Fibroblast of lung (primary cell): Measurements from ENCODE around the gene PGLYRP4. TPM values are rescaled to one million over a fixed set of nuclear protein-coding genes. Genes with fewer than 3 reads are reported as not detected.

Experiments
- DNase-seq, 2 donors: peaks; one replicate each; pipeline versions ENCODE4 v3.0.0 to v3.0.0-alpha.2; 2010; ENCODE audit warnings: low read depth in 2 of 2
- H2AFZ ChIP-seq: 2 replicates; pipeline ENCODE4 v1.5.1; 2012; ENCODE audit warnings: low read length, control low read depth, inconsistent platforms
- H3K27ac ChIP-seq: 2 replicates; pipeline ENCODE4 v1.5.1; 2011; ENCODE audit warnings: low read length, control low read depth; ENCODE audit not compliant: insufficient read depth
- H3K27me3 ChIP-seq: 2 replicates; pipeline ENCODE4 v1.5.1; 2011; ENCODE audit warnings: mild to moderate bottlenecking, low read length; ENCODE audit not compliant: control insufficient read depth, insufficient read depth
- H3K36me3 ChIP-seq: 2 replicates; pipeline ENCODE4 v1.5.1; 2011; ENCODE audit warnings: low read length; ENCODE audit not compliant: control insufficient read depth, insufficient read depth
- H3K4me1 ChIP-seq: 2 replicates; pipeline ENCODE4 v1.5.1; 2011; ENCODE audit warnings: low read length; ENCODE audit not compliant: control insufficient read depth, insufficient read depth; ENCODE audit errors: extremely low read depth
- H3K4me2 ChIP-seq: 2 replicates; pipeline ENCODE4 v1.5.1; 2011; ENCODE audit warnings: low read length, control low read depth; ENCODE audit not compliant: insufficient read depth; ENCODE audit errors: extremely low read depth
- H3K4me3 ChIP-seq, 4 experiments: fragments of 200-600 bp in 1 of 4; sonication (generic) in 1 of 4; replicated peaks in 1 of 4; 2 replicates each; pipeline ENCODE4 v1.5.1; 2011 to 2016; ENCODE audit warnings: low read length in 4 of 4, low read depth in 3 of 4, mild to moderate bottlenecking in 3 of 4, control low read depth in 2 of 4, inconsistent platforms in 1 of 4, mixed read lengths in 1 of 4; ENCODE audit not compliant: insufficient read depth in 1 of 4; ENCODE audit errors: control extremely low read depth in 1 of 4
- H3K79me2 ChIP-seq: 2 replicates; pipeline ENCODE4 v1.5.1; 2012; ENCODE audit warnings: mild to moderate bottlenecking, low read length, inconsistent platforms; ENCODE audit not compliant: control insufficient read depth, insufficient read depth
- H3K9ac ChIP-seq: 2 replicates; pipeline ENCODE4 v1.5.1; 2011; ENCODE audit warnings: mild to moderate bottlenecking, low read length, control low read depth; ENCODE audit not compliant: insufficient read depth
- H3K9me3 ChIP-seq: 2 replicates; pipeline ENCODE4 v1.5.1; 2012; ENCODE audit warnings: low read depth, low read length; ENCODE audit not compliant: control insufficient read depth, insufficient read depth
- H4K20me1 ChIP-seq: 2 replicates; pipeline ENCODE4 v1.5.1; 2011; ENCODE audit warnings: low read length; ENCODE audit not compliant: control insufficient read depth, insufficient read depth; ENCODE audit errors: extremely low read depth
- EZH2 ChIP-seq: IDR thresholded peaks from 2 replicates; pipeline ENCODE4 v1.5.1; 2012; ENCODE audit warnings: low read length, control low read depth, mild to moderate bottlenecking; ENCODE audit errors: missing control alignments
- polyA plus RNA-seq, 2 donors: library from polyadenylated mRNA; depleted of rRNA in 1 of 2; stranded (reverse) in 1 of 2; unstranded in 1 of 2; fragments of >200 nt; gene quantifications; 2 replicates each; pipeline ENCODE4 v1.2.1, GENCODE V29; 2011 to 2012; ENCODE audit warnings: missing spikeins in 1 of 2
- total RNA-seq: library from RNA; depleted of rRNA; stranded (reverse); fragments of >200 nt; gene quantifications from 2 replicates; pipeline ENCODE4 v1.2.1, GENCODE V29; 2014
- TF ChIP-seq, protein P1 (sequence below), 2 donors: IDR thresholded peaks in 1 of 2; conservative IDR thresholded peaks in 1 of 2; 1 replicate in 1 of 2; 2 replicates in 1 of 2; pipeline ENCODE4 v1.5.1; 2011 to 2012; ENCODE audit warnings: low read length in 2 of 2, control low read depth in 1 of 2, inconsistent platforms in 1 of 2, low read depth in 1 of 2, mild to moderate bottlenecking in 1 of 2

The PGLYRP4 gene
- total and polyA plus RNA-seq, 2 donors (not counting 1 experiment from before 2014, with no cell fraction given): not detected

DNA sequence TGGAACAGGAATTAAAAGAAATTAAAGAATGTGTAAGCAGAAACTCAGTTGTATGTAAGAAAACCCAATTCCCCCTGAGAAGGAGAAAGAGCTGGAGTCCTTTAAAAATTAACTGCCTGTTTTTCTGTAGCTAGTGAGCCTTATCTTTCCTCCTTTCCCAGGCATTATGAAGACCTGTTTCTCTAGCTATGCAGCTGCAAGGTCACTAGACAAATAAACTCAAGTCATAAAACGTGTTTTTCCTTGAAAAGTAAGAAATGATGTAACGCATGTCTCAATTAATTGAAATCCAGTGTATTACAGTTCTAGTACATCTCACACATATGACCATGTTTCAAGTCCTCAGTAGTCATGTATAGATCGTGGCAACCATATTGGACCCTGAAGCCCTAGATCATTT, 21.5 kb upstream of the PGLYRP4 start:
- Histone ChIP-seq H3K79me2 (no peaks in the 10 kb centered on the region), H4K20me1 (no peaks in the 10 kb centered on the region), H3K9me3 (no peaks in the 10 kb centered on the region), H3K4me2 (no peak overlapping the region), H3K4me3 (no peak overlapping the region), H2AFZ (no peak overlapping the region), H3K4me1 (no peaks in the 10 kb centered on the region), H3K27ac (no peak overlapping the region), H3K27me3 (peaks cover 10% of the 10 kb centered on the region), H3K9ac (no peak overlapping the region), H3K36me3 (no peaks in the 10 kb centered on the region)
- no peak for DNase-seq
- TF ChIP-seq, protein P1, sequence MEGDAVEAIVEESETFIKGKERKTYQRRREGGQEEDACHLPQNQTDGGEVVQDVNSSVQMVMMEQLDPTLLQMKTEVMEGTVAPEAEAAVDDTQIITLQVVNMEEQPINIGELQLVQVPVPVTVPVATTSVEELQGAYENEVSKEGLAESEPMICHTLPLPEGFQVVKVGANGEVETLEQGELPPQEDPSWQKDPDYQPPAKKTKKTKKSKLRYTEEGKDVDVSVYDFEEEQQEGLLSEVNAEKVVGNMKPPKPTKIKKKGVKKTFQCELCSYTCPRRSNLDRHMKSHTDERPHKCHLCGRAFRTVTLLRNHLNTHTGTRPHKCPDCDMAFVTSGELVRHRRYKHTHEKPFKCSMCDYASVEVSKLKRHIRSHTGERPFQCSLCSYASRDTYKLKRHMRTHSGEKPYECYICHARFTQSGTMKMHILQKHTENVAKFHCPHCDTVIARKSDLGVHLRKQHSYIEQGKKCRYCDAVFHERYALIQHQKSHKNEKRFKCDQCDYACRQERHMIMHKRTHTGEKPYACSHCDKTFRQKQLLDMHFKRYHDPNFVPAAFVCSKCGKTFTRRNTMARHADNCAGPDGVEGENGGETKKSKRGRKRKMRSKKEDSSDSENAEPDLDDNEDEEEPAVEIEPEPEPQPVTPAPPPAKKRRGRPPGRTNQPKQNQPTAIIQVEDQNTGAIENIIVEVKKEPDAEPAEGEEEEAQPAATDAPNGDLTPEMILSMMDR (conservative IDR thresholded peaks at IDR 0.05 in 1 of 2, IDR thresholded peaks at IDR 0.05 in 1 of 2; ENCODE audit: low read depth in 1 of 2, low read length in 2 of 2): no peak
- no peak for TF ChIP-seq EZH2

DNA sequence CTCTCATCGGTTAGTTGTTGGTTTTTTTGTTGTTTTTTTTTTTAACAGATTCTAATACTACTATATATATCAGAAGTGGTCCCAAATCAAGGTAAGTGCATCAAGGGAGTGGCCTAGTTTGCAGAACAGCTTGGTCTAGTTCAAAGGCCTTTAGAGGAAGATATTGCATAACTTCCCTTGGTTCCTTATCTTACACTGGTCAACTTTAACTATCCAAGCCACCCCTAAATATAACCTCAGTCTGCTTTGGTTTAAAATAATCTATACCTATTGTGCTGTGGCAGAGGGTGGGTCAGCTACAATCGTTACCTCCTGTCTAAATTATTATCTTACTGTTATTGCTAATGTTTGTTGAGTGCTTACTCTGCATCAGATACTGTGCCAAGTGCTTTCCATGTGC, 19.9 kb upstream of the PGLYRP4 start:
- no peaks in the 10 kb centered on the region for H3K9me3 ChIP-seq
- no peaks in the 10 kb centered on the region for H3K4me1 ChIP-seq
- no peak for DNase-seq
- TF ChIP-seq, protein P1 (conservative IDR thresholded peaks at IDR 0.05 in 1 of 2, IDR thresholded peaks at IDR 0.05 in 1 of 2; ENCODE audit: low read depth in 1 of 2, low read length in 2 of 2): no peak
- no peak for TF ChIP-seq EZH2
- H3K79me2 ChIP-seq: no peaks in the 10 kb centered on the region
- no peak overlapping the region for H3K4me3 ChIP-seq
- no peaks in the 10 kb centered on the region for H3K36me3 ChIP-seq
- no peak overlapping the region for H2AFZ ChIP-seq
- no peaks in the 10 kb centered on the region for H4K20me1 ChIP-seq
- H3K4me2 ChIP-seq: no peak overlapping the region
- peaks cover 7% of the 10 kb centered on the region for H3K27me3 ChIP-seq
- H3K27ac ChIP-seq: no peak overlapping the region
- H3K9ac ChIP-seq: no peak overlapping the region

DNA sequence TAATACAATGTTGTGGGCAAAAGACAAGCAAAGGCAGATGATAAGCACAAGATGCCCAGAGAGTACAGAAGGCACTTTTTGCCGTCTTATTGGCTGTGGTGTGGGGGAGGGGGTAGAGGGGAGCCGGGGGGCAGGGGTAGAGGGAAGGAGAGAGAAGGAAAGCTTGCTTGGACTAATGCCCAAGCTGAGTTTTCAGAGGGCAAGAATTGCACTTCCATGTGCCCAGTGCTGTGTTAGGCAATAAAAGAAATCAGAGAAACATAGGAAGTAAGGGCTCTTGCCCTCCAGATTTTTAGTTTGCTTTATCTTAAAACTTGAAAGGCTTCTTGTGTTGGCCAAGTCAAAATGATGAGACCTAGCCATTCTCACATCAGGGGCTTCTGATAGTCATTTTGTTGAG, 18.4 kb upstream of the PGLYRP4 start:
- no peak for DNase-seq
- Histone ChIP-seq H3K27me3 (peaks cover 7% of the 10 kb centered on the region), H3K4me1 (no peaks in the 10 kb centered on the region), H3K4me2 (no peak overlapping the region), H3K9ac (no peak overlapping the region), H2AFZ (no peak overlapping the region), H4K20me1 (no peaks in the 10 kb centered on the region), H3K4me3 (no peak overlapping the region), H3K9me3 (no peaks in the 10 kb centered on the region), H3K79me2 (no peaks in the 10 kb centered on the region), H3K36me3 (no peaks in the 10 kb centered on the region), H3K27ac (no peak overlapping the region)
- TF ChIP-seq, protein P1 (conservative IDR thresholded peaks at IDR 0.05 in 1 of 2, IDR thresholded peaks at IDR 0.05 in 1 of 2; ENCODE audit: low read depth in 1 of 2, low read length in 2 of 2): no peak
- no peak for TF ChIP-seq EZH2
